GM23338 (cell line): ENCODE measurements around the gene SLC26A6. TPM values are rescaled to one million over a fixed set of nuclear protein-coding genes. Genes with fewer than 3 reads are reported as not detected.

Source experiments
- ATAC-seq: fragments of 200-7000 bp; cut with Tn5 transposase; 3 replicates; pipeline ENCODE4 v1.9.1; 2020
- DNase-seq: peaks from one replicate; pipeline ENCODE4 v3.0.0-alpha.2; 2015; ENCODE audit warnings: low spot score
- H2AFZ ChIP-seq: fragments of 200-600 bp; sonication (generic); 2 replicates; pipeline ENCODE4 v1.8.0; 2016; ENCODE audit warnings: antibody characterized with exemption, mild to moderate bottlenecking, moderate library complexity
- H3F3A ChIP-seq: fragments of 200-600 bp; sonication (generic); replicated peaks from 2 replicates; pipeline ENCODE4 v1.8.0; 2017; ENCODE audit warnings: antibody characterized with exemption, mixed run types, low read depth
- H3K27ac ChIP-seq: fragments of 200-600 bp; sonication (generic); 2 replicates; pipeline ENCODE4 v1.6.1; 2016; ENCODE audit warnings: low read depth
- H3K27me3 ChIP-seq: fragments of 200-600 bp; sonication (generic); 2 replicates; pipeline ENCODE4 v1.8.0; 2016; ENCODE audit warnings: mild to moderate bottlenecking, mixed run types, moderate library complexity; ENCODE audit not compliant: insufficient read depth
- H3K36me3 ChIP-seq: fragments of 200-600 bp; sonication (generic); 2 replicates; pipeline ENCODE4 v1.8.0; 2016; ENCODE audit warnings: mild to moderate bottlenecking; ENCODE audit not compliant: insufficient read depth
- H3K4me1 ChIP-seq: fragments of 200-600 bp; sonication (generic); 2 replicates; pipeline ENCODE4 v1.8.0; 2016; ENCODE audit warnings: mild to moderate bottlenecking, moderate library complexity; ENCODE audit not compliant: insufficient read depth
- H3K4me2 ChIP-seq: fragments of 200-600 bp; sonication (generic); 2 replicates; pipeline ENCODE4 v1.7.1; 2017; ENCODE audit warnings: mixed run types
- H3K4me3 ChIP-seq: fragments of 200-600 bp; sonication (generic); 2 replicates; pipeline ENCODE4 v1.6.1; 2016; ENCODE audit warnings: mixed run types
- H3K79me2 ChIP-seq: fragments of 200-600 bp; sonication (generic); replicated peaks from 2 replicates; pipeline ENCODE4 v1.8.0; 2017; ENCODE audit warnings: mild to moderate bottlenecking; ENCODE audit not compliant: insufficient read depth
- H3K9me2 ChIP-seq: fragments of 200-600 bp; sonication (generic); 2 replicates; pipeline ENCODE4 v1.8.0; 2017; ENCODE audit not compliant: insufficient read depth
- H4K20me1 ChIP-seq: fragments of 200-600 bp; sonication (generic); replicated peaks from 2 replicates; pipeline ENCODE4 v1.8.0; 2017; ENCODE audit warnings: mild to moderate bottlenecking; ENCODE audit not compliant: insufficient read depth
- H3K27ac Mint-ChIP-seq: 2 replicates; pipeline ENCODE4 v1.8.0; 2020; ENCODE audit warnings: inconsistent platforms, mild to moderate bottlenecking, moderate library complexity, mixed read lengths
- H3K27me3 Mint-ChIP-seq: 3 replicates; pipeline ENCODE4 v1.8.0; 2022; ENCODE audit warnings: low read depth, mild to moderate bottlenecking, moderate library complexity, mixed read lengths, inconsistent platforms; ENCODE audit not compliant: insufficient read depth, poor library complexity
- H3K36me3 Mint-ChIP-seq: 3 replicates; pipeline ENCODE4 v1.8.0; 2021; ENCODE audit warnings: low read depth, mild to moderate bottlenecking, inconsistent platforms, moderate library complexity, mixed read lengths
- H3K4me1 Mint-ChIP-seq: 3 replicates; pipeline ENCODE4 v1.8.0; 2020; ENCODE audit warnings: mild to moderate bottlenecking, inconsistent platforms, mixed read lengths
- H3K4me3 Mint-ChIP-seq: 3 replicates; pipeline ENCODE4 v1.8.0; 2021; ENCODE audit warnings: moderate library complexity, mild to moderate bottlenecking, inconsistent platforms, mixed read lengths
- H3K9me3 Mint-ChIP-seq: 3 replicates; pipeline ENCODE4 v1.8.0; 2020; ENCODE audit warnings: moderate library complexity, mild to moderate bottlenecking, inconsistent platforms, mixed read lengths
- CREB1 ChIP-seq: fragments of 250-450 bp; sonication (Bioruptor Pico); IDR thresholded peaks from 2 replicates; pipeline ENCODE4 v1.5.0; 2020; ENCODE audit warnings: low read depth, mild to moderate bottlenecking, moderate library complexity
- EZH2 ChIP-seq: fragments of 200-600 bp; sonication (generic); IDR thresholded peaks from one replicate; pipeline ENCODE4 v1.8.0; 2017; ENCODE audit warnings: antibody characterized with exemption, mild to moderate bottlenecking, low read depth; ENCODE audit not compliant: unreplicated experiment
- EZH2phosphoT487 ChIP-seq: fragments of 200-600 bp; sonication (generic); IDR thresholded peaks from one replicate; pipeline ENCODE4 v1.8.1; 2018; ENCODE audit warnings: antibody characterized with exemption; ENCODE audit not compliant: unreplicated experiment
- JUNB ChIP-seq: IDR thresholded peaks from one replicate; pipeline ENCODE4 v1.6.1; 2016; ENCODE audit warnings: antibody characterized with exemption; ENCODE audit not compliant: unreplicated experiment
- NANOG ChIP-seq: IDR thresholded peaks from 2 replicates; pipeline ENCODE4 v1.6.1; 2016; ENCODE audit warnings: antibody characterized with exemption, borderline replicate concordance
- POLR2AphosphoS5 ChIP-seq: IDR thresholded peaks from 2 replicates; pipeline ENCODE4 v1.6.1; 2016; ENCODE audit warnings: antibody characterized with exemption, low read depth
- STAT1 ChIP-seq: IDR thresholded peaks from one replicate; pipeline ENCODE4 v1.6.1; 2016; ENCODE audit warnings: antibody characterized with exemption; ENCODE audit not compliant: unreplicated experiment
- ZNF114 ChIP-seq: fragments of 250-450 bp; sonication (Bioruptor Pico); IDR thresholded peaks from 2 replicates; pipeline ENCODE4 v1.5.0; 2020; ENCODE audit warnings: mild to moderate bottlenecking, moderate library complexity
- ZNF331 ChIP-seq: fragments of 250-450 bp; sonication (Bioruptor Pico); IDR thresholded peaks from 2 replicates; pipeline ENCODE4 v1.5.0; 2020; ENCODE audit warnings: low read depth, mild to moderate bottlenecking, moderate library complexity
- polyA plus RNA-seq: library from polyadenylated mRNA; unstranded; fragments of >200 nt; fragmentation: Nextera tagmentation; extraction: Ambion mirVana; gene quantifications from 2 replicates; pipeline ENCODE4 v1.2.1, GENCODE V29; 2016
- total RNA-seq: library from RNA; depleted of rRNA; stranded (reverse); fragments of >200 nt; shearing (Covaris generic); gene quantifications from 2 replicates; pipeline ENCODE4 v1.2.3, GENCODE V29; 2014
- TF ChIP-seq, protein P1 (sequence below), 2 experiments: fragments of 200-600 bp in 1 of 2; sonication (generic) in 1 of 2; conservative IDR thresholded peaks; 2 replicates each; pipeline versions ENCODE4 v1.5.1 to v1.6.1; 2016 to 2017; ENCODE audit warnings: antibody characterized with exemption in 2 of 2, low read depth in 2 of 2, mild to moderate bottlenecking in 2 of 2, moderate library complexity in 1 of 2
- TF ChIP-seq, protein P2 (sequence below): IDR thresholded peaks from one replicate; pipeline ENCODE4 v1.6.1; 2018; ENCODE audit warnings: antibody characterized with exemption; ENCODE audit not compliant: unreplicated experiment
- TF ChIP-seq, protein P3 (sequence below): IDR thresholded peaks from 2 replicates; pipeline ENCODE4 v1.6.1; 2016; ENCODE audit warnings: antibody characterized with exemption
- TF ChIP-seq, protein P4 (sequence below): fragments of 250-450 bp; sonication (Bioruptor Pico); IDR thresholded peaks from 2 replicates; pipeline ENCODE4 v1.5.0; 2020; ENCODE audit warnings: mild to moderate bottlenecking, moderate library complexity

SLC26A6 gene
- total and polyA plus RNA-seq, 2 experiments from 2014 or later = 34.3 to 96.4 TPM

DNA sequence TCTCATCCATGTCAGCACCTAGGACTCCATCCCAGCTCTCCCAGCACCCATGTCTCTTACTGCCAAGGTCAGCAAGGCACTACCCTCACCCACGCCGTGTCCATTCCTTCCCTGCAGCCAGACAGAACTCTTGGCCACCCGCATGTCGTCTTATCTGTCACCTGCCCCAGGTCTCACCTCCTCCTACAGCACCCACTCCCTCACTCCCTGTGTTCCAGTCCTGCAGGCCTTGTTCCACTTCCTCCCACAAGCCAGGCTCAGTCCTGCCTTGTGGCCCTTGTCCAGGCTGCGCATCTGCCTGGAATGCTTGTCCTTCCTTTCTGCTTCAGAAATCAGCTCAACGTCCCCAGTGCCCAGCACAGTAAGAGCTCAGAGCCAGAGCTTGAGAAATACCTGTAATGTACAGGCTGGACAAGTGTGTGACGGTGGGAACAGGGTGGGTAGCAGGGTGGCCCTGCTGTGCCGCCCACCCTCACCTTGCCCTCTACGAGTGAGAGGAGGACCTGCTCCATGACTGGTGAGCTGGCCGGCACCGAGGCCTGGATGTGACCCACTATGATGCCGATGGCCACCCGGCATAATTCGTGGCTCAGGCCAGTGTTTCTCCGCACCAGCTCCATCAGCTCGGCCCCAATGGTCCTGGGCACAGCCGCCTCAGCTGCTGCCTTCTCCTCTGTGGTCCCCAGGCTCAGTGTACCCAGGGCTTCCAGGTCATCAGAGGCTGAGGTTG lies 45.7 kb upstream of the SLC26A6 start:
- H3K4me3 Mint-ChIP-seq = no peak overlapping the region

More for the DNA sequence above, 45.7 kb upstream of the SLC26A6 start:
- Histone ChIP-seq H3K4me1 (peaks cover 7% of the 10 kb centered on the region), H3K79me2 (peaks cover 13% of the 10 kb centered on the region), H3K4me2 (no peak overlapping the region), H3K27me3 (no peaks in the 10 kb centered on the region), H3K27ac (no peak overlapping the region), H3K9me2 (no peaks in the 10 kb centered on the region), H3K36me3 (no peaks in the 10 kb centered on the region), H2AFZ (no peak overlapping the region), H4K20me1 (0 out of 2 replicates have a peak, but pooled peaks cover 2% of the 10 kb centered on the region), H3K4me3 (no peak overlapping the region), H3F3A (peaks cover 1% of the 10 kb centered on the region; the same call in 1 of the 2 replicates)
- DNase-seq (no peak), ATAC-seq (no peak)
- Mint-ChIP-seq H3K27me3 (peaks cover 17% of the 10 kb centered on the region), H3K36me3 (peaks cover 59% of the 10 kb centered on the region), H3K9me3 (no peaks in the 10 kb centered on the region; the same call in 2 of the 3 replicates), H3K4me1 (peaks cover 13% of the 10 kb centered on the region), H3K27ac (peak overlapping the region; percentile 81)
- no peak for TF ChIP-seq ZNF331 (CRISPR knock-in tag)
- no peak for TF ChIP-seq STAT1
- TF ChIP-seq NANOG = no peak
- TF ChIP-seq, protein P1, sequence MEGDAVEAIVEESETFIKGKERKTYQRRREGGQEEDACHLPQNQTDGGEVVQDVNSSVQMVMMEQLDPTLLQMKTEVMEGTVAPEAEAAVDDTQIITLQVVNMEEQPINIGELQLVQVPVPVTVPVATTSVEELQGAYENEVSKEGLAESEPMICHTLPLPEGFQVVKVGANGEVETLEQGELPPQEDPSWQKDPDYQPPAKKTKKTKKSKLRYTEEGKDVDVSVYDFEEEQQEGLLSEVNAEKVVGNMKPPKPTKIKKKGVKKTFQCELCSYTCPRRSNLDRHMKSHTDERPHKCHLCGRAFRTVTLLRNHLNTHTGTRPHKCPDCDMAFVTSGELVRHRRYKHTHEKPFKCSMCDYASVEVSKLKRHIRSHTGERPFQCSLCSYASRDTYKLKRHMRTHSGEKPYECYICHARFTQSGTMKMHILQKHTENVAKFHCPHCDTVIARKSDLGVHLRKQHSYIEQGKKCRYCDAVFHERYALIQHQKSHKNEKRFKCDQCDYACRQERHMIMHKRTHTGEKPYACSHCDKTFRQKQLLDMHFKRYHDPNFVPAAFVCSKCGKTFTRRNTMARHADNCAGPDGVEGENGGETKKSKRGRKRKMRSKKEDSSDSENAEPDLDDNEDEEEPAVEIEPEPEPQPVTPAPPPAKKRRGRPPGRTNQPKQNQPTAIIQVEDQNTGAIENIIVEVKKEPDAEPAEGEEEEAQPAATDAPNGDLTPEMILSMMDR (conservative IDR thresholded peaks at IDR 0.05; ENCODE audit: low read depth in 2 of 2) = no peak
- TF ChIP-seq EZH2 = no peak
- no peak for TF ChIP-seq ZNF114 (CRISPR knock-in tag)
- TF ChIP-seq, protein P2, sequence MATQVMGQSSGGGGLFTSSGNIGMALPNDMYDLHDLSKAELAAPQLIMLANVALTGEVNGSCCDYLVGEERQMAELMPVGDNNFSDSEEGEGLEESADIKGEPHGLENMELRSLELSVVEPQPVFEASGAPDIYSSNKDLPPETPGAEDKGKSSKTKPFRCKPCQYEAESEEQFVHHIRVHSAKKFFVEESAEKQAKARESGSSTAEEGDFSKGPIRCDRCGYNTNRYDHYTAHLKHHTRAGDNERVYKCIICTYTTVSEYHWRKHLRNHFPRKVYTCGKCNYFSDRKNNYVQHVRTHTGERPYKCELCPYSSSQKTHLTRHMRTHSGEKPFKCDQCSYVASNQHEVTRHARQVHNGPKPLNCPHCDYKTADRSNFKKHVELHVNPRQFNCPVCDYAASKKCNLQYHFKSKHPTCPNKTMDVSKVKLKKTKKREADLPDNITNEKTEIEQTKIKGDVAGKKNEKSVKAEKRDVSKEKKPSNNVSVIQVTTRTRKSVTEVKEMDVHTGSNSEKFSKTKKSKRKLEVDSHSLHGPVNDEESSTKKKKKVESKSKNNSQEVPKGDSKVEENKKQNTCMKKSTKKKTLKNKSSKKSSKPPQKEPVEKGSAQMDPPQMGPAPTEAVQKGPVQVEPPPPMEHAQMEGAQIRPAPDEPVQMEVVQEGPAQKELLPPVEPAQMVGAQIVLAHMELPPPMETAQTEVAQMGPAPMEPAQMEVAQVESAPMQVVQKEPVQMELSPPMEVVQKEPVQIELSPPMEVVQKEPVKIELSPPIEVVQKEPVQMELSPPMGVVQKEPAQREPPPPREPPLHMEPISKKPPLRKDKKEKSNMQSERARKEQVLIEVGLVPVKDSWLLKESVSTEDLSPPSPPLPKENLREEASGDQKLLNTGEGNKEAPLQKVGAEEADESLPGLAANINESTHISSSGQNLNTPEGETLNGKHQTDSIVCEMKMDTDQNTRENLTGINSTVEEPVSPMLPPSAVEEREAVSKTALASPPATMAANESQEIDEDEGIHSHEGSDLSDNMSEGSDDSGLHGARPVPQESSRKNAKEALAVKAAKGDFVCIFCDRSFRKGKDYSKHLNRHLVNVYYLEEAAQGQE = no peak
- no peak for TF ChIP-seq JUNB
- TF ChIP-seq, protein P3, sequence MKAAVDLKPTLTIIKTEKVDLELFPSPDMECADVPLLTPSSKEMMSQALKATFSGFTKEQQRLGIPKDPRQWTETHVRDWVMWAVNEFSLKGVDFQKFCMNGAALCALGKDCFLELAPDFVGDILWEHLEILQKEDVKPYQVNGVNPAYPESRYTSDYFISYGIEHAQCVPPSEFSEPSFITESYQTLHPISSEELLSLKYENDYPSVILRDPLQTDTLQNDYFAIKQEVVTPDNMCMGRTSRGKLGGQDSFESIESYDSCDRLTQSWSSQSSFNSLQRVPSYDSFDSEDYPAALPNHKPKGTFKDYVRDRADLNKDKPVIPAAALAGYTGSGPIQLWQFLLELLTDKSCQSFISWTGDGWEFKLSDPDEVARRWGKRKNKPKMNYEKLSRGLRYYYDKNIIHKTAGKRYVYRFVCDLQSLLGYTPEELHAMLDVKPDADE = no peak
- no peak for TF ChIP-seq CREB1 (CRISPR knock-in tag)
- TF ChIP-seq, protein P4, sequence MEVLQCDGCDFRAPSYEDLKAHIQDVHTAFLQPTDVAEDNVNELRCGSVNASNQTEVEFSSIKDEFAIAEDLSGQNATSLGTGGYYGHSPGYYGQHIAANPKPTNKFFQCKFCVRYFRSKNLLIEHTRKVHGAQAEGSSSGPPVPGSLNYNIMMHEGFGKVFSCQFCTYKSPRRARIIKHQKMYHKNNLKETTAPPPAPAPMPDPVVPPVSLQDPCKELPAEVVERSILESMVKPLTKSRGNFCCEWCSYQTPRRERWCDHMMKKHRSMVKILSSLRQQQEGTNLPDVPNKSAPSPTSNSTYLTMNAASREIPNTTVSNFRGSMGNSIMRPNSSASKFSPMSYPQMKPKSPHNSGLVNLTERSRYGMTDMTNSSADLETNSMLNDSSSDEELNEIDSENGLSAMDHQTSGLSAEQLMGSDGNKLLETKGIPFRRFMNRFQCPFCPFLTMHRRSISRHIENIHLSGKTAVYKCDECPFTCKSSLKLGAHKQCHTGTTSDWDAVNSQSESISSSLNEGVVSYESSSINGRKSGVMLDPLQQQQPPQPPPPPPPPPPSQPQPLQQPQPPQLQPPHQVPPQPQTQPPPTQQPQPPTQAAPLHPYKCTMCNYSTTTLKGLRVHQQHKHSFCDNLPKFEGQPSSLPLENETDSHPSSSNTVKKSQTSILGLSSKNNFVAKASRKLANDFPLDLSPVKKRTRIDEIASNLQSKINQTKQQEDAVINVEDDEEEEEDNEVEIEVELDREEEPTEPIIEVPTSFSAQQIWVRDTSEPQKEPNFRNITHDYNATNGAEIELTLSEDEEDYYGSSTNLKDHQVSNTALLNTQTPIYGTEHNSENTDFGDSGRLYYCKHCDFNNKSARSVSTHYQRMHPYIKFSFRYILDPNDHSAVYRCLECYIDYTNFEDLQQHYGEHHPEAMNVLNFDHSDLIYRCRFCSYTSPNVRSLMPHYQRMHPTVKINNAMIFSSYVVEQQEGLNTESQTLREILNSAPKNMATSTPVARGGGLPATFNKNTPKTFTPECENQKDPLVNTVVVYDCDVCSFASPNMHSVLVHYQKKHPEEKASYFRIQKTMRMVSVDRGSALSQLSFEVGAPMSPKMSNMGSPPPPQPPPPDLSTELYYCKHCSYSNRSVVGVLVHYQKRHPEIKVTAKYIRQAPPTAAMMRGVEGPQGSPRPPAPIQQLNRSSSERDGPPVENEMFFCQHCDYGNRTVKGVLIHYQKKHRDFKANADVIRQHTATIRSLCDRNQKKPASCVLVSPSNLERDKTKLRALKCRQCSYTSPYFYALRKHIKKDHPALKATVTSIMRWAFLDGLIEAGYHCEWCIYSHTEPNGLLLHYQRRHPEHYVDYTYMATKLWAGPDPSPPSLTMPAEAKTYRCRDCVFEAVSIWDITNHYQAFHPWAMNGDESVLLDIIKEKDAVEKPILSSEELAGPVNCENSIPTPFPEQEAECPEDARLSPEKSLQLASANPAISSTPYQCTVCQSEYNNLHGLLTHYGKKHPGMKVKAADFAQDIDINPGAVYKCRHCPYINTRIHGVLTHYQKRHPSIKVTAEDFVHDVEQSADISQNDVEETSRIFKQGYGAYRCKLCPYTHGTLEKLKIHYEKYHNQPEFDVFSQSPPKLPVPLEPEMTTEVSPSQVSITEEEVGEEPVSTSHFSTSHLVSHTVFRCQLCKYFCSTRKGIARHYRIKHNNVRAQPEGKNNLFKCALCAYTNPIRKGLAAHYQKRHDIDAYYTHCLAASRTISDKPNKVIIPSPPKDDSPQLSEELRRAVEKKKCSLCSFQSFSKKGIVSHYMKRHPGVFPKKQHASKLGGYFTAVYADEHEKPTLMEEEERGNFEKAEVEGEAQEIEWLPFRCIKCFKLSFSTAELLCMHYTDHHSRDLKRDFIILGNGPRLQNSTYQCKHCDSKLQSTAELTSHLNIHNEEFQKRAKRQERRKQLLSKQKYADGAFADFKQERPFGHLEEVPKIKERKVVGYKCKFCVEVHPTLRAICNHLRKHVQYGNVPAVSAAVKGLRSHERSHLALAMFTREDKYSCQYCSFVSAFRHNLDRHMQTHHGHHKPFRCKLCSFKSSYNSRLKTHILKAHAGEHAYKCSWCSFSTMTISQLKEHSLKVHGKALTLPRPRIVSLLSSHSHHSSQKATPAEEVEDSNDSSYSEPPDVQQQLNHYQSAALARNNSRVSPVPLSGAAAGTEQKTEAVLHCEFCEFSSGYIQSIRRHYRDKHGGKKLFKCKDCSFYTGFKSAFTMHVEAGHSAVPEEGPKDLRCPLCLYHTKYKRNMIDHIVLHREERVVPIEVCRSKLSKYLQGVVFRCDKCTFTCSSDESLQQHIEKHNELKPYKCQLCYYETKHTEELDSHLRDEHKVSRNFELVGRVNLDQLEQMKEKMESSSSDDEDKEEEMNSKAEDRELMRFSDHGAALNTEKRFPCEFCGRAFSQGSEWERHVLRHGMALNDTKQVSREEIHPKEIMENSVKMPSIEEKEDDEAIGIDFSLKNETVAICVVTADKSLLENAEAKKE (CRISPR knock-in tag) = no peak
- TF ChIP-seq EZH2phosphoT487 = no peak
- no peak for TF ChIP-seq POLR2AphosphoS5
